Lung (tissue), 12 donors: Measurements from ENCODE around the gene FAM171A2. TPM values are rescaled to one million over a fixed set of nuclear protein-coding genes. Genes with fewer than 3 reads are reported as not detected.

Source experiments
- ATAC-seq: fragments of 200-7000 bp; cut with Tn5 transposase; one replicate; pipeline ENCODE4 v1.9.1; 2020; ENCODE audit warnings: moderate number of reproducible peaks; ENCODE audit not compliant: insufficient read depth, low FRiP score
- DNase-seq, 3 donors: peaks; one replicate each; pipeline ENCODE4 v3.0.0-alpha.2; 2013 to 2017
- H3K27ac ChIP-seq, 2 donors: one replicate each; pipeline ENCODE4 v1.5.1; 2013; ENCODE audit warnings: mild to moderate bottlenecking in 2 of 2, moderate library complexity in 2 of 2, control low read depth in 1 of 2, inconsistent platforms in 1 of 2, low read depth in 1 of 2, low read length in 1 of 2
- H3K27me3 ChIP-seq, 3 donors: one replicate each; pipeline ENCODE4 v1.5.1; 2013; ENCODE audit warnings: low read length in 2 of 3; ENCODE audit not compliant: control insufficient read depth in 3 of 3, insufficient read depth in 3 of 3
- H3K36me3 ChIP-seq, 4 donors: one replicate each; pipeline ENCODE4 v1.5.1; 2013; ENCODE audit warnings: low read length in 4 of 4, mild to moderate bottlenecking in 1 of 4, moderate library complexity in 1 of 4; ENCODE audit not compliant: control insufficient read depth in 4 of 4, insufficient read depth in 4 of 4
- H3K4me1 ChIP-seq, 5 donors: one replicate each; pipeline ENCODE4 v1.5.1; 2013; ENCODE audit warnings: low read length in 5 of 5, mild to moderate bottlenecking in 2 of 5, moderate library complexity in 1 of 5; ENCODE audit not compliant: control insufficient read depth in 5 of 5, insufficient read depth in 5 of 5
- H3K4me3 ChIP-seq: one replicate; pipeline ENCODE4 v1.5.1; 2013; ENCODE audit warnings: mild to moderate bottlenecking, control low read depth, moderate library complexity
- H3K9ac ChIP-seq, 2 donors: one replicate each; pipeline ENCODE4 v1.5.1; 2013; ENCODE audit warnings: low read length in 2 of 2, control low read depth in 1 of 2; ENCODE audit not compliant: insufficient read depth in 1 of 2
- H3K9me3 ChIP-seq, 4 donors: one replicate each; pipeline ENCODE4 v1.5.1; 2013; ENCODE audit warnings: low read length in 3 of 4, mild to moderate bottlenecking in 1 of 4, moderate library complexity in 1 of 4; ENCODE audit not compliant: control insufficient read depth in 4 of 4, insufficient read depth in 3 of 4
- WGBS, 2 donors: extraction: QIAGEN DNeasy Blood & Tissue Kit; methylation state at CpG; one replicate each; pipeline ENCODE4 v1.1.7; 2013; 5-methylcytosine and 5-hydroxymethylcytosine counted together
- polyA plus RNA-seq, 2 donors: library from polyadenylated mRNA; stranded (reverse); fragments of 200-250 nt; gene quantifications; one replicate each; pipeline ENCODE4 v1.2.1, GENCODE V29; 2013
- total RNA-seq, 2 donors: library from RNA; depleted of rRNA in 1 of 2; stranded (reverse); fragments of >200 nt in 1 of 2; gene quantifications; one replicate each; pipeline ENCODE4 v1.2.1, GENCODE V29; 2014 to 2021
- TF ChIP-seq, protein P1 (sequence below): IDR thresholded peaks from 2 replicates; pipeline ENCODE4 v1.5.1; 2012; ENCODE audit warnings: mild to moderate bottlenecking; ENCODE audit errors: control extremely low read depth, extremely low read depth
- donor health status: control.
- donor health status: control.
- donor health status: Bipolar disorder and iron deficiency.
- donor health status: healthy.
- donor health status: DM: yes; HTN: yes; CAD: no.

Gene FAM171A2
- total and polyA plus RNA-seq, 4 donors = 0.47 to 8.0 (median 0.80) TPM

DNA sequence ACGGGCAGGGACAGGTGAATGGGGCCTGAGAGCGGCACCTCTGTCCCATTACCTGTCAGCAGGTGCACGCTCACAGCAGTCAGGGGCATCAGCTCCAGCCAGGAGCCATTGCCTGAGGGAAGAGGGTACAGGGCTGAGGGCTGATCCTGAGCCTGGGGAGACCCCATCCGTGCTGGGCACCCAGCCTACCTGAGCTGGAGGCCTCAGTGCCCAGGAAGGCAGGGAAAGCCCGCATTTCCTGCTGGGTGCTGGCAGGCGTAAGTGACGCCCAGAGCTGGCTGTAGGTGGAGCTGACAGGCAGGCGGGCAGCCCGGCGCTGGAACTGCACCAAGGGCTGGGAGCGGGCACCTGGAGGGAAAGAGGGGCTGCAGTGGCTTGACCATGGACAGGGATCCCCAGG lies 7.4 kb downstream of the FAM171A2 start:
- Histone ChIP-seq H3K36me3 (peaks cover 0 to 21% (median 3%) of the 10 kb centered on the region in 4 donors), H3K27ac (no peak overlapping the region), H3K4me3 (no peak overlapping the region), H3K9ac (no peak overlapping the region), H3K27me3 (no peaks in the 10 kb centered on the region), H3K9me3 (no peaks in the 10 kb centered on the region), H3K4me1 (peaks cover 0 to 14% (median 4%) of the 10 kb centered on the region in 5 donors)
- no peak for ATAC-seq
- DNase-seq = no peak
- 89 to 92% methylated on average over 11 of the region's 11 CpGs for WGBS, 2 donors
- TF ChIP-seq, protein P1, sequence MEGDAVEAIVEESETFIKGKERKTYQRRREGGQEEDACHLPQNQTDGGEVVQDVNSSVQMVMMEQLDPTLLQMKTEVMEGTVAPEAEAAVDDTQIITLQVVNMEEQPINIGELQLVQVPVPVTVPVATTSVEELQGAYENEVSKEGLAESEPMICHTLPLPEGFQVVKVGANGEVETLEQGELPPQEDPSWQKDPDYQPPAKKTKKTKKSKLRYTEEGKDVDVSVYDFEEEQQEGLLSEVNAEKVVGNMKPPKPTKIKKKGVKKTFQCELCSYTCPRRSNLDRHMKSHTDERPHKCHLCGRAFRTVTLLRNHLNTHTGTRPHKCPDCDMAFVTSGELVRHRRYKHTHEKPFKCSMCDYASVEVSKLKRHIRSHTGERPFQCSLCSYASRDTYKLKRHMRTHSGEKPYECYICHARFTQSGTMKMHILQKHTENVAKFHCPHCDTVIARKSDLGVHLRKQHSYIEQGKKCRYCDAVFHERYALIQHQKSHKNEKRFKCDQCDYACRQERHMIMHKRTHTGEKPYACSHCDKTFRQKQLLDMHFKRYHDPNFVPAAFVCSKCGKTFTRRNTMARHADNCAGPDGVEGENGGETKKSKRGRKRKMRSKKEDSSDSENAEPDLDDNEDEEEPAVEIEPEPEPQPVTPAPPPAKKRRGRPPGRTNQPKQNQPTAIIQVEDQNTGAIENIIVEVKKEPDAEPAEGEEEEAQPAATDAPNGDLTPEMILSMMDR = no peak

DNA sequence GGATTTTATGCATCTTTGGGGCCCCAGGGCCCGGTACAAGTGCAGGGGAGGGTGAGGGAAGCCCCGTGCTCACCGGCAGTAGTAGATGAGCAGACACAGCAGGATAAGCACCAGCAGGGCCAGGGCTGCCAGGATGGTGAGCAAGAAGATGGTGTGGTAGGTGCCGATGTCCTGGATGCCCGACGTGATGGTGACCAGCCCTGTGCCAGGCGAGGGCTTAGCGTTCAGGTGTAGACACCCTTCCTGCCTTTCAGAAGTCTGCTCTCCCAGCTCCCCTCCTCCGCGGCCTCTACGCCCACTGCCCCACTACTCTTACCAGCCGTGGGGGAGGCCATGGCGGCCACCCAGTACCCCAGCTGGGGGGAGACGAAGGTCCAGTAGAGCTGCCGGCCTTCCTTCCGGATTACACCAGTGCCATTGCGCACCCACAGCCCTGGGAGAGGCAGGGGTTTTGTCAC lies 8.0 kb downstream of the FAM171A2 start:
- DNase-seq = no peak
- no peak for ATAC-seq
- WGBS, 2 donors = 81 to 82% methylated on average over 15 to 17 of the region's 17 CpGs

DNA sequence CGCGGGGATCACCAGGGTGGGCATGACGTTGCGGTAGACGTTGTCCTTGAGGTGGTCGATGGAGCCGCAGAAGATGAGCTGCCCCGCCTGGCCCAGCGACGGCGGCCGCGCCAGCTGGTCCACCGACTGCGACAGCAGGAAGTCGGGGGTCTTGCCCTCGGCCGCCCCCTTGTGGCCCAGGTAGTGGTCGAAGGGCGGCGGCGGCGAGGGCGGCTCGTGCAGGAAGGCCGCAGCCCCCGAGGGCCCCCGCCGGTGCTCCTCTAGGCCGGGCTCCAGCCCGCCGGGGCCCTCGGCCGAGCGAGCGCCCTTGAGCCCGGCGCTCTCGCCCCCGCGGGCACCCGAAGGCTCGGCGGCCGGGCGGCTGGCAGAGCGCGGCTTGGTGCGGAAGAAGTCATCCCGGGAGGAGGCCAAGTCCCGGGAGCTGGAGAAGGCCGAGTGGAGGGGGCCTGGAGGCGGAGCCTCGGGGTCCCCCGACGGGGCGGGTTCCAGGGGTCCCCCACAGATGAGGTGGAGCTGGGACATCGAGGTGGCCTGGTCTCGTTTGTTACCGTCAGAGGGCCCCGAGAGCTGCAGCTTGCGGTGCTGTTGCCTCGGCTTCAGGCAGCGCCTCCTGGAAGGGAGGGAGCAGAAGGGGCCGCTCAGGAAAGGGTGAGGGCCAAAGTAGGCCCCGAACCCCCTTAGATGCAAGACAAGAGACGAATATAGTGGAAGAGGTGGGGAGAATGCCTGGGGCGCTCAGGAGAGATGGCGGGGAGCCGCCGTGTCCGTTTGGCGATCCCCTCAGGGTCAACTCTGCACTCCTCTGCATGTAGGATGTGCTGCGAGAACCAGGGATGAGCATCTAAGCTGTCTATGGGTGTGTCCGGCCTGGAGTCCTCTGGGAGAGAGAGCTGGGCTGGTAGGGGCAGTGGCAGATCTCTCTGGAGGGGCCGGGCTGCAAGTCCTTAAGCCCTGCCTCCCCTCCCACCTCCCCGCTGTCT lies 8.8 kb downstream of the FAM171A2 start:
- H3K4me1 ChIP-seq = peaks cover 0 to under 1% (median 0%) of the 10 kb centered on the region in 5 donors
- 46 to 62% methylated on average over 75 to 77 of the region's 77 CpGs for WGBS, 2 donors
- no peak for ATAC-seq
- H3K9me3 ChIP-seq = no peaks in the 10 kb centered on the region
- no peak overlapping the region for H3K4me3 ChIP-seq
- TF ChIP-seq, protein P1 = no peak
- H3K27me3 ChIP-seq = no peaks in the 10 kb centered on the region
- no peak overlapping the region for H3K9ac ChIP-seq
- peaks cover 0 to 34% (median 5%) of the 10 kb centered on the region in 4 donors for H3K36me3 ChIP-seq
- peak in 1 of 3 donors; percentile 53 for DNase-seq
- no peak overlapping the region for H3K27ac ChIP-seq

More for the DNA sequence above, 8.0 kb downstream of the FAM171A2 start:
- TF ChIP-seq, protein P1 = no peak
- H3K36me3 ChIP-seq = peaks cover 0 to 26% (median 3%) of the 10 kb centered on the region in 4 donors
- H3K27ac ChIP-seq = no peak overlapping the region
- no peak overlapping the region for H3K4me3 ChIP-seq
- no peak overlapping the region for H3K9ac ChIP-seq
- H3K9me3 ChIP-seq = no peaks in the 10 kb centered on the region
- no peaks in the 10 kb centered on the region for H3K27me3 ChIP-seq
- peaks cover 0 to 9% (median 0%) of the 10 kb centered on the region in 5 donors for H3K4me1 ChIP-seq
